ENCODE data around the gene KLK15. TPM values are rescaled to one million over a fixed set of nuclear protein-coding genes. Genes with fewer than 3 reads are reported as not detected.

The KLK15 gene
- total and polyA plus RNA-seq, 7 donors: 2.1 to 10.2 (median 2.8) TPM; not detected in 4

DNA sequence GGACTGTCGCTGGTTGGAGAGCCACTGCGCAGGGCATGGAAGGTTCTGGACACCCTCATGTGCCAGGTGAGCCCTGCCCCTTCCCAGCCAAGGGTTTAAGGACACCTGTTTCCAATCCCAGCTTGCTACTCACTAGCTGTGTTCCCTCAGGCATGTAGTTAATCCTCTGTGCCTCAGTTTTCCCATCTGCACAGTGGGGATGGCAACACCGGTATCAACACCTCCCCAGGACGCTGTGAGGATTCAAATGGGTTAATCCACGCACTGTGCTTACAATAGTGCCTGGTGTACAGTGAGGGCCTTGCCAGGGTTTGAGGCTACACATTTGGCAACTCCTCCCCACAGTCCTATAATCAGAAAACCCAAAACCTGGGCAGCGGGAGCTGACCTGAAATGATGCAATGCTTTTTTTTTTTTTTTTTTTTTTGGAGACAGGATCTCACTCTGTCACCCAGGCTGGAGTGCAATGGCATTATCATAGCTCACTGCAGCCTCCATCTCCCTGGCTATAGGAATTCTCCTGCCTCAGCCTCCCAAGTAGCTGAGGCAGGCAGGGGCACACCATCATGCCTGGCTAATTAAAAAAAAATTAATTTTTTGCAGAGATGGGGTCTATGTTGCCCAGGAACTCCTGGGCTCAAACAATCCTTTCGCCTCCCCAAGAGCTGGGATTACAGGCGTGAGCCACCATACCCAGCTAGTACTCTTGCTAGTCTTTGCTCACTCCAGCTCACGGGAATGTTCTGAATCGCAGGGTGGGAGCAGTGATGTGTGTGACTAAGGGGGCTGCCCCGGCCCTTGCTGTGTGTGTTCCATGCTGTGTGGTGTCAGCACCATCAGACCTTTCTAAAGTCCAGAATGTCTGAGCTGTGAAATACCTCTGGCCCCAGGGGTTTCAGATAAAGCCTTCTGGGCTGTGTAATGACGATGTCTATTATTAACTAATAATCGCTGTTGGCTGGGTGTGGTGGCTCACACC is 40.8 kb downstream of the KLK15 start:
- TF ChIP-seq, protein P1, sequence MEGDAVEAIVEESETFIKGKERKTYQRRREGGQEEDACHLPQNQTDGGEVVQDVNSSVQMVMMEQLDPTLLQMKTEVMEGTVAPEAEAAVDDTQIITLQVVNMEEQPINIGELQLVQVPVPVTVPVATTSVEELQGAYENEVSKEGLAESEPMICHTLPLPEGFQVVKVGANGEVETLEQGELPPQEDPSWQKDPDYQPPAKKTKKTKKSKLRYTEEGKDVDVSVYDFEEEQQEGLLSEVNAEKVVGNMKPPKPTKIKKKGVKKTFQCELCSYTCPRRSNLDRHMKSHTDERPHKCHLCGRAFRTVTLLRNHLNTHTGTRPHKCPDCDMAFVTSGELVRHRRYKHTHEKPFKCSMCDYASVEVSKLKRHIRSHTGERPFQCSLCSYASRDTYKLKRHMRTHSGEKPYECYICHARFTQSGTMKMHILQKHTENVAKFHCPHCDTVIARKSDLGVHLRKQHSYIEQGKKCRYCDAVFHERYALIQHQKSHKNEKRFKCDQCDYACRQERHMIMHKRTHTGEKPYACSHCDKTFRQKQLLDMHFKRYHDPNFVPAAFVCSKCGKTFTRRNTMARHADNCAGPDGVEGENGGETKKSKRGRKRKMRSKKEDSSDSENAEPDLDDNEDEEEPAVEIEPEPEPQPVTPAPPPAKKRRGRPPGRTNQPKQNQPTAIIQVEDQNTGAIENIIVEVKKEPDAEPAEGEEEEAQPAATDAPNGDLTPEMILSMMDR (IDR thresholded peaks at IDR 0.05): no peak
- TF ChIP-seq EP300 (IDR thresholded peaks at IDR 0.05) (no peak), POLR2AphosphoS5 (IDR thresholded peaks at IDR 0.05) (no peak), POLR2A (IDR thresholded peaks at IDR 0.05) (no peak)
- no peaks in the 10 kb centered on the region for H3K9me3 ChIP-seq
- intact Hi-C loops (cut with DNase I): no loop called here
- H3K4me1 ChIP-seq: no peaks in the 10 kb centered on the region
- peaks cover 0 to 4% (median 0%) of the 10 kb centered on the region in 3 donors for H3K27me3 ChIP-seq
- H3K27ac ChIP-seq: no peak overlapping the region
- no peak for DNase-seq
- peaks cover 0 to 17% (median 0%) of the 10 kb centered on the region in 4 donors for H3K36me3 ChIP-seq
- no peak overlapping the region for H3K4me3 ChIP-seq
- WGBS, 2 donors: 82 to 89% methylated on average over 13 of the region's 13 CpGs

DNA sequence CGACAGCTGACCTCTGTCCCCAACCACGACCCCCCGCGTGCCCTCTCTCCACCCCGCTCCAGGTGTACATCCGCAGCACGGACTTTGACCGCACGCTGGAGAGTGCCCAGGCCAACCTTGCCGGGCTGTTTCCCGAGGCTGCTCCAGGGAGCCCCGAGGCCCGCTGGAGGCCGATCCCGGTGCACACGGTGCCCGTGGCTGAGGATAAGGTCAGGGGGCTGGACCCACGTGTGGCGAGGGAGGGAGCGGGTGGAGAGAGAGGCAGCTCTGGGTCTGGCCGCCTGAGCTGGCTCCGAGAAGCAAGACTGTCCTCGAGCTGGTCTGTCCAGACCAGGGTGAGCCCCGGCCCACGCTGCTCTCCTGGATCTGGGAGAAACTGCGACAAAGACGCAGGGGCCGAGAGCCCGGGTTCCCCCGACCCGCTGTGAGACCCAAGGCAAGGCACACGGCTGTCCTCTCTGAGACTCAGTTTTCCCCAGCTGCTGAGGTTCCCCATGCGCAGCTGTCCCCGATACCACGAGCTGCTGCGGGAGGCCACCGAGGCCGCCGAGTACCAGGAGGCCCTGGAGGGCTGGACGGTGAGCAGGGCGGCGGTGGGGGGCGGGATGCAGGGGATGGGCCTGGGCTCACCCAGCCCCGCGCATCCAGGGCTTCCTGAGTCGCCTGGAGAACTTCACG is 41.6 kb downstream of the KLK15 start:
- intact Hi-C loops (cut with DNase I): no loop called here
- H3K36me3 ChIP-seq: peaks cover 0 to 10% (median 0%) of the 10 kb centered on the region in 4 donors
- H3K27ac ChIP-seq: no peak overlapping the region
- TF ChIP-seq POLR2AphosphoS5 (IDR thresholded peaks at IDR 0.05): no peak
- TF ChIP-seq POLR2A (IDR thresholded peaks at IDR 0.05): no peak
- TF ChIP-seq EP300 (IDR thresholded peaks at IDR 0.05): no peak
- TF ChIP-seq, protein P1 (IDR thresholded peaks at IDR 0.05): no peak
- H3K9me3 ChIP-seq: no peaks in the 10 kb centered on the region
- no peak for DNase-seq
- H3K4me1 ChIP-seq: no peaks in the 10 kb centered on the region
- H3K27me3 ChIP-seq: peaks cover 0 to 4% (median 0%) of the 10 kb centered on the region in 3 donors
- 49 to 80% methylated on average over 47 of the region's 47 CpGs for WGBS, 2 donors
- H3K4me3 ChIP-seq: no peak overlapping the region

DNA sequence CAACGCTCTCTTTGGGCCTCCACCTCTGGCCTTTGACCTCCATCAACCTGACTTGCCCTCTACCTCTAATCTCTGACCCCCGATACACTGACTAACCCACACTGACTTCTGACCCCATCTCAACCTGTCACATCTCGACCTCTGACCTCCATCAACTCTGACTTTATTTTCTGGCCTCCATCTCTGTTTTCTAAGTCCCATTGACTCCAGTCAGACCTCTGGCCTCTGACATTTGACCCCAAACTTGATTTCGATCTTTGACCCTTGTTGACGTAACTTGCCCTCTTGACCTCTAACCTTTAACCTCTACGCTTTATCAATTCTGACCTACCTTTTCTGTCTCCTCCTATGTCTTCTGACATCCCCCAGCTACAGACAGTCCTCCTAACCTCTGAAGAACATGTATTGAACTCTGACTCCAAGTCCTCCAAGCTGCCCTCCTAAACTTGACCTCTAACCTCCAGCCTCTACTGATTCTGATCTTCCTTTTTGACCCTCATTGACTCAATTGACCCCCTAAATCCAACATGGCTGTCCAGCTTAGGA is 42.4 kb downstream of the KLK15 start:
- H3K4me1 ChIP-seq: no peaks in the 10 kb centered on the region
- H3K4me3 ChIP-seq: no peak overlapping the region
- no peak overlapping the region for H3K27ac ChIP-seq
- no peak for TF ChIP-seq POLR2AphosphoS5 (IDR thresholded peaks at IDR 0.05)
- no peak for TF ChIP-seq EP300 (IDR thresholded peaks at IDR 0.05)
- TF ChIP-seq POLR2A (IDR thresholded peaks at IDR 0.05): no peak
- TF ChIP-seq, protein P1 (IDR thresholded peaks at IDR 0.05): no peak
- intact Hi-C loops (cut with DNase I): no loop called here
- H3K9me3 ChIP-seq: no peaks in the 10 kb centered on the region
- H3K27me3 ChIP-seq: peaks cover 0 to 5% (median 0%) of the 10 kb centered on the region in 3 donors
- H3K36me3 ChIP-seq: peaks cover 0 to 6% (median 0%) of the 10 kb centered on the region in 4 donors
- DNase-seq: no peak
- 77 to 87% methylated on average over 6 of the region's 6 CpGs for WGBS, 2 donors

DNA sequence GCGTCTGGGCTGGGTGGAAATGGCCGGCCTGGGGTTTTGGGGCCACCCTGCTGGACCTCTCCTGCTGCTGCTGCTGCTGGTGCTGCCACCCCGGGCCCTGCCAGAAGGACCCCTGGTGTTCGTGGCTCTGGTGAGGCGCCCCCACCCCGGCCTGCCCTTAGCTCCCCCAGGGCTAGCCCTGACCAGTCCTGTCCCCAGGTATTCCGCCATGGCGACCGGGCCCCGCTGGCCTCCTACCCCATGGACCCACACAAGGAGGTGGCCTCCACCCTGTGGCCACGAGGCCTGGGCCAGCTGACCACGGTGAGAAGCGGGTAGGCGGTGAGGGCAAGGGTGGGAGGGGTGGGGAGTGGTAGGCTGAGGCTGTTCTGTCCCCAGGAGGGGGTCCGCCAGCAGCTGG is 43.0 kb downstream of the KLK15 start, which contains the start of gene ACP4:
TSS of gene ACP4 (plus strand) at position 20 of the 400 bp plus-strand sequence. CDS start at position 20, 0 bp downstream.
- no peak for TF ChIP-seq POLR2A (IDR thresholded peaks at IDR 0.05)
- TF ChIP-seq POLR2AphosphoS5 (IDR thresholded peaks at IDR 0.05): no peak
- TF ChIP-seq EP300 (IDR thresholded peaks at IDR 0.05): no peak
- TF ChIP-seq, protein P1 (IDR thresholded peaks at IDR 0.05): no peak
- intact Hi-C loops (cut with DNase I): no loop called here
- Histone ChIP-seq H3K36me3 (peaks cover 0 to 2% (median 0%) of the 10 kb centered on the region in 4 donors), H3K27ac (no peak within 1 kb of the TSS), H3K4me1 (no peaks in the 10 kb centered on the region), H3K9me3 (no peaks in the 10 kb centered on the region), H3K4me3 (no peak within 1 kb of the TSS), H3K27me3 (peaks cover 0 to 11% (median 0%) of the 10 kb centered on the region in 3 donors)
- DNase-seq: no peak
- 90 to 91% methylated on average over 15 of the region's 15 CpGs for WGBS, 2 donors

All from sigmoid colon (tissue), 7 donors.